Muscle of leg (tissue), 16 donors: ENCODE data around the gene EME1. TPM values are rescaled to one million over a fixed set of nuclear protein-coding genes. Genes with fewer than 3 reads are reported as not detected.

Source experiments
- DNase-seq: peaks from one replicate; pipeline ENCODE4 v3.0.0; 2013
- H3K27ac ChIP-seq: one replicate; pipeline ENCODE4 v1.5.1; 2013; ENCODE audit warnings: mild to moderate bottlenecking, low read length, control low read depth
- H3K27me3 ChIP-seq: one replicate; pipeline ENCODE4 v1.6.1; 2013; ENCODE audit warnings: low read length; ENCODE audit not compliant: control insufficient read depth, insufficient read depth
- H3K36me3 ChIP-seq: one replicate; pipeline ENCODE4 v1.6.1; 2013; ENCODE audit warnings: low read length; ENCODE audit not compliant: control insufficient read depth, insufficient read depth
- H3K4me1 ChIP-seq: one replicate; pipeline ENCODE4 v1.6.1; 2013; ENCODE audit warnings: low read length; ENCODE audit not compliant: control insufficient read depth, insufficient read depth
- H3K4me3 ChIP-seq: one replicate; pipeline ENCODE4 v1.5.1; 2013; ENCODE audit warnings: low read length, control low read depth
- H3K9me3 ChIP-seq: replicated peaks from 2 replicates; pipeline ENCODE4 v1.6.1; 2013; ENCODE audit warnings: low read depth, low read length; ENCODE audit not compliant: control insufficient read depth
- WGBS: methylation state at CpG from one replicate; pipeline ENCODE4 v1.1.5; 2013; ENCODE audit warnings: missing lambda C conversion rate; ENCODE audit not compliant: insufficient coverage; 5-methylcytosine and 5-hydroxymethylcytosine counted together
- long read RNA-seq, 11 donors: transcript quantifications; one replicate each; lab custom pipeline, GENCODE V29; 2026
- polyA plus RNA-seq, 8 donors: library from polyadenylated mRNA; unstranded; fragments of 120-200 nt; gene quantifications; one replicate each; pipeline versions ENCODE4 v1.2.1 to v1.2.3, GENCODE V29; 2013; ENCODE audit warnings: inconsistent platforms in 1 of 8, low replicate concordance in 1 of 8; ENCODE audit not compliant: insufficient read length in 8 of 8, insufficient read depth in 1 of 8
- total RNA-seq: library from RNA; stranded (reverse); fragments of 120-200 nt; gene quantifications from one replicate; pipeline ENCODE4 v1.2.4, GENCODE V29; 2013

EME1 gene, protein sequence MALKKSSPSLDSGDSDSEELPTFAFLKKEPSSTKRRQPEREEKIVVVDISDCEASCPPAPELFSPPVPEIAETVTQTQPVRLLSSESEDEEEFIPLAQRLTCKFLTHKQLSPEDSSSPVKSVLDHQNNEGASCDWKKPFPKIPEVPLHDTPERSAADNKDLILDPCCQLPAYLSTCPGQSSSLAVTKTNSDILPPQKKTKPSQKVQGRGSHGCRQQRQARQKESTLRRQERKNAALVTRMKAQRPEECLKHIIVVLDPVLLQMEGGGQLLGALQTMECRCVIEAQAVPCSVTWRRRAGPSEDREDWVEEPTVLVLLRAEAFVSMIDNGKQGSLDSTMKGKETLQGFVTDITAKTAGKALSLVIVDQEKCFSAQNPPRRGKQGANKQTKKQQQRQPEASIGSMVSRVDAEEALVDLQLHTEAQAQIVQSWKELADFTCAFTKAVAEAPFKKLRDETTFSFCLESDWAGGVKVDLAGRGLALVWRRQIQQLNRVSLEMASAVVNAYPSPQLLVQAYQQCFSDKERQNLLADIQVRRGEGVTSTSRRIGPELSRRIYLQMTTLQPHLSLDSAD
- total RNA-seq (4.3 TPM), polyA plus RNA-seq (1 to 10 TPM; 4.9 to 7.7 (median 5.4) TPM)
- long read RNA-seq, donor 1, partial matches to known transcripts, result 0 of 15 reads
- long read RNA-seq, donor 1, other reads (novel, unspliced or antisense), result 15 of 15 reads
- long read RNA-seq, donor 2, result 0 reads
- long read RNA-seq, donor 3, partial matches to known transcripts, result 0 of 1 reads
- long read RNA-seq, donor 3, other reads (novel, unspliced or antisense), result 0 of 1 reads
- long read RNA-seq, donor 4, result 0 reads
- long read RNA-seq, donor 5, result 0 reads
- long read RNA-seq, donor 6, partial matches to known transcripts, result 0 of 1 reads
- long read RNA-seq, donor 6, other reads (novel, unspliced or antisense), result 0 of 1 reads
- long read RNA-seq, donor 7, partial matches to known transcripts, result 0 of 1 reads
- long read RNA-seq, donor 7, other reads (novel, unspliced or antisense), result 0 of 1 reads
- long read RNA-seq, donor 8, partial matches to known transcripts, result 0 of 1 reads
- long read RNA-seq, donor 8, other reads (novel, unspliced or antisense), result 0 of 1 reads
- long read RNA-seq, donor 9, partial matches to known transcripts, result 0 of 1 reads
- long read RNA-seq, donor 9, other reads (novel, unspliced or antisense), result 0 of 1 reads
- long read RNA-seq, donor 10, partial matches to known transcripts, result 0 of 26 reads
- long read RNA-seq, donor 10, other reads (novel, unspliced or antisense), result 26 of 26 reads
- long read RNA-seq, donor 11, partial matches to known transcripts, result 0 of 1 reads
- long read RNA-seq, donor 11, other reads (novel, unspliced or antisense), result 0 of 1 reads

DNA sequence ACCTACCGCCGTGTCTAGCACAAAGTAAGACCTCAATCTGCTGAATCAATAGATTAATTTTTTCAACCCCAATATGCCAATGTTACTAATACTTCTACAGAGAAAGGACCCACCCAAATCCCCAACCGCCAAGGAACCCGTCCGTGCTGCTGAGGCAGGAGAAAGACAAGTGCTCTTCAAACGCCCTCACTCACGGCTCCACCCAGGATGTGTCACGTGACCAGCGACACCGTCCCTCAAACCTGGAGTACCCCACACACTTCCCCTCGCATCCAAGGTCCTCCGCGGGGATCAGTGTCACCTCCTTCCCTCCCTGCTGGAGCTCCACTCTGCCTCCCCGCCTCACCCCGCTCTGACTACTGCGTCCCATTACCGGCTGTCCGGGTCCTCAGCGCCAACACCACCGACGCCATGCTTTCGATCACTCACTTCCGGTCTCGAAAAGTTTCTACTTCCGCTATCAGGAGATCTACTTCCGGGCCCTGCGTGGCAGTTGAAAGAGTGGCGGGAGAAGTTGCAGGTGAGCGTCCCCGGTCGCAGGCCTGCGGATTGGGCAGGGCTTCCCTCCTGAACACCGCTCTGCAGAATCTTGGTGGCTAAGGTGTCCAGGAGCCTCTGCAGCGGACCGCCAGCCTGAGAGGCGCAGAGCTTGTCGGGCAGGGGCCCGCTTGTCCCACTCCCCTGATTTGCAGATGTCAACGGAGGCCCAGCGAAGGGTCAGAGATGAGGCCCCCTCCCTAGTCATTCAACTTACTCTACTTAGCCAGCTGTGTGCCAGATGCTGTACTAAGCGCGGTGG is at the start of gene EME1, which contains the start of gene MRPL27:
Gene EME1 (plus strand): TSS at position 472 of the 799 bp plus-strand sequence. CDS start 1,980 bp downstream, outside the sequence.
Gene MRPL27 (minus strand): TSS at position 427 of the 799 bp plus-strand sequence. CDS start 14 bp downstream, at position 413.
- Histone ChIP-seq H3K27ac (peak within 1 kb of the TSS; percentile 94), H3K27me3 (no peaks in the 10 kb centered on the region), H3K4me1 (peaks cover 14% of the 10 kb centered on the region), H3K4me3 (peak within 1 kb of the TSS; percentile 79), H3K36me3 (peaks cover 30% of the 10 kb centered on the region), H3K9me3 (no peaks in the 10 kb centered on the region)
- DNase-seq, result peak; percentile 96
- 0% methylated on average over 38 of the region's 42 CpGs for WGBS

DNA sequence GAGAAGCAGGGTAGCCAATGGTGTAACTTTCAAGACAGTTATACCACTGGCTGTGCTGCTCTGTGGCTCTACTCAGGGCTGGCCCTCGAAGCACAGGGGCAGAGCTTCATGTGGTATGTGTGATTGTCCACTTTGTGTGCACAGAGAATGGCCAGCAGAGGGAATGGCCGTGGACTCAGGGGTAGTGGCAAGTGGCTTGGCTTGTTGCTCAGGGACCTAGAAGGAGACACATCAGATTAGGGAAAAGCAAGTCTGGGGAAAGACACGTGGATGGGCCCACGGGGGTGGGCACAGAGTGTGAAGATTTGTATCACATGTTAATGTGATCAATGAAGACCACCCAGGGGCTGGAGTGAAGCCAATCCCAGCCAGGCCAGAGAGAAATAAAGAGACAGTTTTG is 47.1 kb upstream of the EME1 start:
- WGBS, result 11% methylated on average over 3 of the region's 4 CpGs
- H3K27ac ChIP-seq, result no peak overlapping the region
- peaks cover 33% of the 10 kb centered on the region for H3K4me1 ChIP-seq
- H3K36me3 ChIP-seq, result no peaks in the 10 kb centered on the region
- H3K27me3 ChIP-seq, result no peaks in the 10 kb centered on the region
- H3K9me3 ChIP-seq, result no peaks in the 10 kb centered on the region
- no peak overlapping the region for H3K4me3 ChIP-seq
- no peak for DNase-seq

DNA sequence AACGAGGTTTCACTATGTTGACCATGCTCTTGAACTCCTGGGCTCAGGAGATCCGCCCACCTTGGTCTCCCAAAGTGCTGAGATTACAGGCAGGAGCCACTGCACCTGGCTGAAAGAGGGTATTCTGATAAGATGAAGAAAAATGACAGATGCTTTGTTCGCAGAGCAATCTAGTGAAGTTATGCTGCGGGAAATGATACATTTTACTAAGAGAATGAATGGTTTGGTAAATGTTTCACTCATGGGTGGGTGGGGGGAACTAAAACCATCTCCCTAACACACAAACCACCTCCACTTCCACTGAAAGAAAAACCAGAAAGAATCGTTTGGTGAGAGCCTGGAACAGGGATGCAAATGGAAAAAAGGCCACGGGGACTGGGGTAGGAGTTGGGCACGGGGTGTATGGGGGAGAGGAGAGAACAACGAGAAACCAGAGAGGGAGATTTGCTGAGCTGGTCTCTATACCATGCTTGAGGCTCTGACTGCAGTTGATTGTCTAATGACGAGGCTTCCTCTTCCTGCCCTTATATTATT is 46.1 kb upstream of the EME1 start:
- Histone ChIP-seq H3K27ac (no peak overlapping the region), H3K4me1 (peaks cover 37% of the 10 kb centered on the region), H3K27me3 (no peaks in the 10 kb centered on the region), H3K4me3 (no peak overlapping the region), H3K36me3 (no peaks in the 10 kb centered on the region), H3K9me3 (no peaks in the 10 kb centered on the region)
- no peak for DNase-seq
- 74% methylated on average over 2 of the region's 9 CpGs for WGBS

DNA sequence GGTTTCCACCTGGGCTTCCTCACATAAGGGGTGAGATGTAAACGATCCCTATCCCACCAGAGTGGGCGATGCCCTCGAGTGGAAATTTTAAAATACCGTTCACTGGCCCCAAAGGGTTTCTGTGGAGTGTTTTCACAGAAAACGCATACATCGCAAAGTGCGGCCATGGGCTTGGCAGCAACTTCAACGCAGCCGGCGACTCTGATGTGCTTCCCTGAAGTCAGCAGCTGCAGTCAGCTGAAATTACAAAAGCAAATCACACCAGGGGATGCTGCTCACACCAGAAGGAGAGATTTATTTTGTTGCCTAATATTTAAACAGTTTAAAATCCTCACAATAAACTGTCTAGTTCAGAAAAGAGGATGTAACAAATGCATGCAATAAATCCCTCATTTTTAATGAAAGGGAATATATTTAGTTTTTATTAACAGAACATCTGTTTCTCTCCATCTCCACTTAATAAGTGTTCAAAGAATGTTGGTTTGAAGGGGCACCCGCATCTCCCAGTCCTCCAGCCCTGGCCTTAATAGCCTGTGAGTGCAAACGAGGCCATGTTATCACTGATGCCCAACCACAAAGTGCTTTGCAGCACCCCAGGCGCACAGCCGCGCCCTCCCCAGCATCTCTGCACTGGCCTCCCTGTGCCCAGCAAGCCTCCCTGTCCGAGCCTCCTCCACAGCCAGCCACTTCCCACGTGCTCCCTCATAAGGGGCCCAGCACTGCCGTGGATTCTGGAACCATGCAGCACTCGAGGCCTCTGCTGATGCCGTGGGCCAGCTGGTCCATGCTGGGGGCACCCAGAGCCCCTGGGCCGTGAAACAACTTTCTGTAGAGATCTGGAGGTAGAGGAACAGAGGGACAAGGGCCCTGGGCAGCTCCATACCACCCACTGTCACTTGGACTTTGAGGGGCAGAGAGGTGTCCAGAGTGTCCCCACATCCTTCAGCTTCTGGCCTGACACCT is 44.4 kb upstream of the EME1 start:
- Histone ChIP-seq H3K4me3 (no peak overlapping the region), H3K36me3 (no peaks in the 10 kb centered on the region), H3K4me1 (peaks cover 36% of the 10 kb centered on the region), H3K9me3 (no peaks in the 10 kb centered on the region), H3K27ac (peak overlapping the region; percentile 73), H3K27me3 (peaks cover 2% of the 10 kb centered on the region)
- DNase-seq, result peak; percentile 62
- WGBS, result 26% methylated on average over 16 of the region's 21 CpGs

DNA sequence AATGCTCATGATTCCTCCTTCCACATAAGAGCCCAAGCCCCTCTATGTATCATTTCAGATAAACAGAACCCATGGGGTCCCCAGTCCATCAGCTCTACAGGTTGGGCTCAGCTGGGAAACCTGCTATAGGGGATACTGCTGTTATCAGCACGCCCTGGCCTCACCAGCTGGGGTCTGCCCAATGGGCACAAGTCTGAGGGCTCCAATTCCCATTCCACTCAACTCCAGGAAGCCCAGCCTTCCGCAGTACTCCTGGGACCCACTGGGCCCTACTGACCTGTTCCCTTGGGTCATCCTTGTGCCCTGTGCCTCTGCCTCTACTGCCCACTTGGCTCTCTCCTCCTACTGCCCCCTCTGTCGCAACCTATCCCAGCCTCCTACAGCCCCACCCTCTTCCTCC is 43.3 kb upstream of the EME1 start:
- peaks cover 36% of the 10 kb centered on the region for H3K4me1 ChIP-seq
- H3K9me3 ChIP-seq, result no peaks in the 10 kb centered on the region
- H3K27ac ChIP-seq, result peak overlapping the region; percentile 71
- no peaks in the 10 kb centered on the region for H3K36me3 ChIP-seq
- 90% methylated on average over 1 of the region's 3 CpGs for WGBS
- no peak overlapping the region for H3K4me3 ChIP-seq
- H3K27me3 ChIP-seq, result peaks cover 2% of the 10 kb centered on the region
- DNase-seq, result no peak

DNA sequence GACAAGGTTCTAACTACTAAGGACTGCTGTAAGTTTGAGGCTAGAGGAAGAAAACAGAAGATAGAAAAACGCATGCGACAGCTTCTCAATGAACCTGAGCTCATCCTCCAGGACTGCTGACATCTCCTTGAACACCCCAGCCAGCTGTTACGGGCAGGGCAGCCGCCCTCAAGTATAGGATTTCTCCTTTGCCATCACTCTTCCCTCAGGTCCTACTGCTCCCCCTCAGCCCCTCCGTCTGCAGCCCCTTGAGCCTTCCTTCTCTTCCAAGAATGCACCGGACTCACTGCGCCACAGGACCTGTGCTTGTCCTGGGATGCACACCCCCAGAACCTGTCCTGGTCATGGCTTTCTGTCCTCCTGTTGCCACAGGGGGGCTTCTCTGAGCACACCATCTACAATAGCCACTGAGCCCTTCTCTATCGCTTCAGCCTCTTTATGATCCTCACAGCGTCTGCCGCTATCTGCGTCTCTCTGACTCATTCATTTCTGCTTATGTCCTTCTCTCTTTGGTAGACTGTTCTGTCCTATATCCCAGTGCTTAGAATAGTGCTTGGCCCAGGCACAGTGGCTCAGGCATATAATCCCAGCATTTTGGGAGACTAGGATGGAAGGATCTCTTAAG is 42.8 kb upstream of the EME1 start:
- Histone ChIP-seq H3K4me1 (peaks cover 36% of the 10 kb centered on the region), H3K36me3 (no peaks in the 10 kb centered on the region), H3K27me3 (peaks cover 2% of the 10 kb centered on the region), H3K9me3 (no peaks in the 10 kb centered on the region), H3K27ac (peak overlapping the region; percentile 71), H3K4me3 (no peak overlapping the region)
- no peak for DNase-seq
- 55% methylated on average over 11 of the region's 11 CpGs for WGBS

DNA sequence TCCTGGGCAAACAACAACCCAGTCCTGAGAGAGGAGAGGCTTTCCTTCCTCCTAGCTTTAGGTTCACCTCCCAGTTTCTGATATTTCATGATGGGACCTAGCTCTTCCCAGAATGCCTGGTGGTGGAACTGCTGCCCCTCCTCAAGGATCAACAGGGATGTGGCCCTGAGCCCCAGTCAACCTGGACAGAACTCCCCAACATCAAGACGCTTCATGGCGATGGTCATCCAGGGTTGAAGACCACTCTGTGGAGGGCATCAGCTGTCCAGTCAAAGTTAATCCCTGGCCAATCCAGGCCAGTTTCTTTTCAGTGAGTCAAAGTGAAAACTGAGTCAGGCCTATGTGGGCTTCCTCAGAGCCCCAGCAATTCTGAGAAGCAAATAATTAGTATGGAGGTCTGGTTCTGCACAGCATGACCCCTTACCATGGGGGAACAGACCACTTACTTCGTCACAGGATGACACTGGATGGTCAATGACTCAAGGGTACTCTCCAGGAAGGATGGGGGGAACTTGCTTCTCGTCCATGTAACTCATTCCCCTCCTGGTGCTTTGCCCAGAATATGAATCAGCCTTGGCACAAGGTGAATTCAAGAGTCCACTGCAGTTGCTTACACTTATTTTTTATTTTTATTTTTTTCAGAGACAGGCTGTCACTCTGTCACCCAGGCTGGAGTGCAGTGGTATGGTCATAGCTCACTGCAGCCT is 41.8 kb upstream of the EME1 start:
- no peak for DNase-seq
- Histone ChIP-seq H3K4me3 (no peak overlapping the region), H3K36me3 (no peaks in the 10 kb centered on the region), H3K9me3 (no peaks in the 10 kb centered on the region), H3K27ac (peak overlapping the region; percentile 40), H3K27me3 (peaks cover 2% of the 10 kb centered on the region), H3K4me1 (peaks cover 36% of the 10 kb centered on the region)
- 100% methylated on average over 2 of the region's 4 CpGs for WGBS
